HAP-1 (cell line): ENCODE results near the gene SLC25A29.
"Not testable (repeated sequence)": the region's sequence is repeated elsewhere in the genome, so short reads cannot be mapped to it uniquely, and the experiment has no call there.

Source experiments
- DNase-seq, 2 experiments: peaks; one replicate each; pipeline ENCODE4 v3.0.0-alpha.2; 2016 to 2020; ENCODE audit warnings: low spot score in 2 of 2
- H3K27me3 ChIP-seq: fragments of 250-450 bp; sonication (Bioruptor Pico); 2 replicates; pipeline ENCODE4 v1.5.1; 2020; ENCODE audit warnings: low read depth, mild to moderate bottlenecking, moderate library complexity
- H3K36me3 ChIP-seq: fragments of 250-450 bp; sonication (Bioruptor Pico); replicated peaks from 2 replicates; pipeline ENCODE4 v1.5.1; 2020; ENCODE audit warnings: mild to moderate bottlenecking
- H3K4me1 ChIP-seq: fragments of 250-450 bp; sonication (Bioruptor Pico); 2 replicates; pipeline ENCODE4 v1.5.1; 2020; ENCODE audit warnings: mild to moderate bottlenecking
- H3K4me3 ChIP-seq: fragments of 250-450 bp; sonication (Bioruptor Pico); 2 replicates; pipeline ENCODE4 v1.5.1; 2020; ENCODE audit warnings: mild to moderate bottlenecking, moderate library complexity
- H3K9me3 ChIP-seq: fragments of 250-450 bp; sonication (Bioruptor Pico); 2 replicates; pipeline ENCODE4 v1.5.1; 2020; ENCODE audit warnings: mild to moderate bottlenecking, moderate library complexity
- in situ Hi-C: fragments of 300-500 bp; cut with MboI; formaldehyde crosslinking; loops from 3 replicates; pipeline ENCODE4 v1.14.3; 2020; ENCODE audit warnings: low sequenced_read_pairs, inconsistent platforms, mixed read lengths

SLC25A29 gene

DNA sequence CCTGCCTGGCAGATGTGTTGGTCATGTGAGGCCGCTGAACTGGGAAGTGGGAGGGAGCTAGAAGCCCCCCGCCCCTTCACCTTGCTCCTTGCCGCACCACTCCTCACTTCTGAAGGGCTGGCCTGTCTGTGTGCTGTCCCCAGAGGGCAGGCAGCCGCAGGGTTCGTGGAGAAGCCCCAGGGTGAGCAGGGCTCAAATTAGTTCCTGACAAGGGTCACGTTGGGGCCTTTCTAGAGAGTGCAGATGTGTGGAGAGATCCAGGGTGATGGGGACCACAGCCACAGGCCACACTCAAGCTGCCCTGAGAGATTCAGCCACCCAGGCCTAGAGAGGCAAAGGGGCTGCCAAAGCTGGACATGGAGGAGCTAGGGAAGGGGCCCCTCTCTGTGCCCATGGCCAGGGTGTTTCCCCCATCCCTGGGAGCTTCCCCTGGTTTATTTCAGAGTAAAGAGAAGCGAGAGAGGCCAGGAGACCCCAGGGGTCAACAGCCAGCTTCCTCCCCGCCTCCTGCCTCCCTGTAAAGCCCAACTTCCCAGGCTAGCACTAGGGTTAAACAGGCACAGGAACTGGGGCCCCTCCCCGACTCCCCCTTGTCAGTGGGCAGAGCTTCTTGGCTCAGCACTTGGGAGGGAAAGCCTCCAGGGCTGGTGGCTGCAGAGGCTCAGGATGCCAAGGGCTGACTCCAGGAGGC, 16.2 kb downstream of the SLC25A29 start:
- H3K9me3 ChIP-seq: no peaks in the 10 kb centered on the region
- DNase-seq: peak in 1 of 2 experiments; percentile 11
- H3K27me3 ChIP-seq: no peaks in the 10 kb centered on the region
- H3K4me3 ChIP-seq: no peak overlapping the region
- H3K4me1 ChIP-seq: peaks cover 3% of the 10 kb centered on the region; the same call in 1 of the 2 replicates
- peaks cover 9% of the 10 kb centered on the region for H3K36me3 ChIP-seq
- in situ Hi-C loops: no loop called here

GRCh38 chr14:100288382-100289185, 17.7 kb downstream of the SLC25A29 start:
- H3K9me3 ChIP-seq: no peaks in the 10 kb centered on the region
- DNase-seq: no peak

GRCh38 chr14:100287998-100288295, 18.3 kb downstream of the SLC25A29 start:
- in situ Hi-C loops, DNase-seq, H3K4me1 ChIP-seq, H3K27me3 ChIP-seq, H3K9me3 ChIP-seq, H3K4me3 ChIP-seq: not testable (repeated sequence)
- peaks cover 11% of the 10 kb centered on the region for H3K36me3 ChIP-seq

More at GRCh38 chr14:100288382-100289185, 17.7 kb downstream of the SLC25A29 start:
- Histone ChIP-seq H3K4me1 (peaks cover 8% of the 10 kb centered on the region; the same call in 1 of the 2 replicates), H3K27me3 (no peaks in the 10 kb centered on the region), H3K4me3 (no peak overlapping the region), H3K36me3 (peaks cover 9% of the 10 kb centered on the region)
- in situ Hi-C loops: no loop called here

GRCh38 chr14:100287202-100287997, 18.8 kb downstream of the SLC25A29 start:
- Histone ChIP-seq H3K4me1 (peaks cover 8% of the 10 kb centered on the region; the same call in 1 of the 2 replicates), H3K27me3 (no peaks in the 10 kb centered on the region), H3K4me3 (no peak overlapping the region), H3K36me3 (peaks cover 16% of the 10 kb centered on the region), H3K9me3 (no peaks in the 10 kb centered on the region)
- no peak for DNase-seq
- in situ Hi-C loops: no loop called here

- Histone ChIP-seq H3K9me3 (no peaks in the 10 kb centered on the region), H3K27me3 (no peaks in the 10 kb centered on the region), H3K4me3 (no peak overlapping the region), H3K4me1 (peaks cover 8% of the 10 kb centered on the region; the same call in 1 of the 2 replicates), H3K36me3 (peaks cover 19% of the 10 kb centered on the region)
- peak in 1 of 2 experiments; percentile 9 for DNase-seq
- in situ Hi-C loops: no loop called here
These were observed 19.6 kb downstream of the SLC25A29 start for GRCh38 chr14:100286484-100287191.

GRCh38 chr14:100285913-100286400, 20.3 kb downstream of the SLC25A29 start:
- Histone ChIP-seq H3K9me3 (no peaks in the 10 kb centered on the region), H3K27me3 (no peaks in the 10 kb centered on the region), H3K36me3 (peaks cover 12% of the 10 kb centered on the region), H3K4me1 (peaks cover 8% of the 10 kb centered on the region; the same call in 1 of the 2 replicates), H3K4me3 (peak overlapping the region; percentile 56)
- in situ Hi-C loops: no loop called here
- DNase-seq: no peak

- peaks cover 12% of the 10 kb centered on the region for H3K36me3 ChIP-seq
- H3K4me1 ChIP-seq: peaks cover 8% of the 10 kb centered on the region; the same call in 1 of the 2 replicates
- in situ Hi-C loops: no loop called here
- H3K27me3 ChIP-seq: no peaks in the 10 kb centered on the region
- DNase-seq: peak; percentile 16 to 80
- H3K4me3 ChIP-seq: peak overlapping the region; percentile 56
- H3K9me3 ChIP-seq: no peaks in the 10 kb centered on the region
These were observed 21.0 kb downstream of the SLC25A29 start for GRCh38 chr14:100285021-100285912.

DNA sequence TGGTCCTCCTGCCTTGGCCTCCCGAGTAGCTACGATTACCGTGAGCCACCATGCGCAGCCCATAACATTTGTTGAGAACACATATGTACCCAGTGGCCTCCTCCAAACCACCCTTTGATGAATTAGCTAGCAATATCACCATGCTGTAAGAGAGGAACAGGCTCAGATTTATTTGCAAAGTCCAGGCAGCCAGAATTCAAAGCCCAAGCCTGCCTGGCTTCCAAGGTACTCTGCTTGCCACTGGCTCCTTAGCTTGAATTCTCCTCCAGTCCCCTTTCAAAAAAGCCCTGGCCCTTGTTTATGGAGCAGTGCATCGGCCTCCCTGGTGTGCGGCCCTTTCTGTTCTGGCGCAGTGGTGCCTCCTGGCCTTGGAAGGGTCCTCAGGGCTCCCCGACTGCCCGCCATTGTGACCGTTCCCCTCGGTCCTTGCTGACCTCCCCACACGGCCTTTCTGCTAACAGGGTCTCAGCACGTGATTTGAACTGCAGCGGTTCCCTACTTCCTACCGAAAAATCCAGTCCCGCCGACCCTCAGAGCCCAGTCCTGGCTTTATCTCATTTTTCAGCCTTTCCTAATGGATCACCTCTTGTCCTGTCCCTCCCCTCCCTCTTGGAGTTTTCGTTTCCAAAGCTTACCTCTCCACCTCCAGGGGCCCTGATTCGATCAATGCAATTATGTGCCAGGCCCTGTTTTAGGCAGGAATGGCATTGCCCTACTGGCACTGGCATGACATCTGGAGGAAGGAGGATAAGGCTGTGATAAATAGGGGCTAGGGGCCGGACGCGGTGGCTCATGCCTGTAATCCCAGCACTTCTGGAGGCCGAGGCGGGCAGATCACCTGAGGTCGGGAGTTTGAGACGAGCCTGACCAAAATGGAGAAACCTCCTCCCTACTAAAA, 22.0 kb downstream of the SLC25A29 start:
- no peak for DNase-seq
- Histone ChIP-seq H3K4me3 (no peak overlapping the region; the same call in 1 of the 2 replicates), H3K36me3 (peaks cover 17% of the 10 kb centered on the region), H3K9me3 (no peaks in the 10 kb centered on the region), H3K27me3 (no peaks in the 10 kb centered on the region), H3K4me1 (peaks cover 8% of the 10 kb centered on the region; the same call in 1 of the 2 replicates)
- in situ Hi-C loops: no loop called here

- H3K4me1 ChIP-seq, H3K27me3 ChIP-seq, H3K9me3 ChIP-seq, in situ Hi-C loops, DNase-seq, H3K4me3 ChIP-seq: not testable (repeated sequence)
- peaks cover 25% of the 10 kb centered on the region for H3K36me3 ChIP-seq
These were observed 22.8 kb downstream of the SLC25A29 start for GRCh38 chr14:100283436-100283835.

- no peaks in the 10 kb centered on the region for H3K27me3 ChIP-seq
- no peak overlapping the region for H3K4me3 ChIP-seq
- H3K36me3 ChIP-seq: peaks cover 25% of the 10 kb centered on the region
- in situ Hi-C loops: no loop called here
- H3K9me3 ChIP-seq: no peaks in the 10 kb centered on the region
- H3K4me1 ChIP-seq: peaks cover 8% of the 10 kb centered on the region; the same call in 1 of the 2 replicates
- no peak for DNase-seq
These were observed 23.4 kb downstream of the SLC25A29 start for GRCh38 chr14:100282766-100283419.

GRCh38 chr14:100282083-100282350, 24.2 kb downstream of the SLC25A29 start:
- in situ Hi-C loops: no loop called here
- Histone ChIP-seq H3K4me3 (no peak overlapping the region), H3K36me3 (peaks cover 33% of the 10 kb centered on the region), H3K27me3 (no peaks in the 10 kb centered on the region), H3K9me3 (no peaks in the 10 kb centered on the region), H3K4me1 (peaks cover 8% of the 10 kb centered on the region; the same call in 1 of the 2 replicates)
- DNase-seq: no peak
